NCI-H1436 treated with DMSO at 0.1 percent for 48 hours (cell line): ENCODE results near the gene DGKA.
A peak's percentile ranks its signal among the peaks of the same experiment; 100 is the strongest.
"Not testable (repeated sequence)": the region's sequence is repeated elsewhere in the genome, so short reads cannot be mapped to it uniquely, and the experiment has no call there.

ENCODE experiments used
- DNase-seq: peaks from one replicate; lab custom pipeline; 2025; lab: John Stamatoyannopoulos, UW

Gene DGKA

GRCh38 chr12:55969356-55969755 lies 38.4 kb downstream of the DGKA start:
- no peak for DNase-seq

GRCh38 chr12:55970775-55971174 lies 39.8 kb downstream of the DGKA start:
- DNase-seq: no peak

DNA sequence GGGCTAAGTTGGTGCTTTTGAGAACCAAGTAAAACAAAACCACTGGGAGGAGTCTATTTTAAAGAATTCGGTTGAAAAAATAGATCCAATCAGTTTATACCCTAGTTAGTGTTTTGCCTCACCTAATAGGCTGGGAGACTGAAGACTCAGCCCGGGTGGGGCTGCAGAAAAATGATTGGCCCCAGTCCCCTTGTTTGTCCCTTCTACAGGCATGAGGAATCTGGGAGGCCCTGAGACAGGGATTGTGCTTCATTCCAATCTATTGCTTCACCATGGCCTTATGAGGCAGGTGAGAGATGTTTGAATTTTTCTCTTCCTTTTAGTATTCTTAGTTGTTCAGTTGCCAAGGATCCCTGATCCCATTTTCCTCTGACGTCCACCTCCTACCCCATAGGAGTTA lies 41.1 kb downstream of the DGKA start:
- DNase-seq: no peak

GRCh38 chr12:55972456-55972855 lies 41.5 kb downstream of the DGKA start:
- DNase-seq: no peak

- DNase-seq: no peak
These were observed 42.1 kb downstream of the DGKA start for GRCh38 chr12:55972911-55973598.

- peak; percentile 100 for DNase-seq
These were observed 42.8 kb downstream of the DGKA start, which contains the start of gene RAB5B for GRCh38 chr12:55973599-55974307. Gene RAB5B (plus strand): TSS chr12:55974078. CDS start chr12:55986961, 12,883 bp downstream.

DNA sequence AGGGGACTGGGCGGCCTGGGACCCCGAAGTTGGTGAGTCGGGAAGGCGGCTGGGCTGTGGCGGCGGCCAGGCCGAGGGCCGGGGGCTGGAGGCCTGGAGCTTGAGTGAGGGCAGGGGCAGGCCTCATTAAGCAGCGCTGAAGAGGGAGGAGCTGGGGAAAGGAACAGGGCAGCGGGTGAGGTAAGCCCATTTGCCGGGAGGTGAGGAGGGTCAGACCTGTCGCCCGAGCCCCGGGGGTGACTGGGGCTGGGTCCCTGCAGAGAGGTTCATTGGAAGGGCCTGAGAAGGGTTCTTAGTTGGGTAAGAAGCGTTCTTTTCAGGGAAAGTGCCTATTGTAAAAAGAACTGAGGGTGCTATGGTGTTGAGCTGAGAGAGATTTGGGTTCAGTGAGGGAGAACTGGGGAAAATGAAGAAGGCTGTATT lies 43.4 kb downstream of the DGKA start:
- peak; percentile 2 for DNase-seq

GRCh38 chr12:55978393-55978792 lies 47.4 kb downstream of the DGKA start:
- no peak for DNase-seq

- DNase-seq: no peak
These were observed 48.1 kb downstream of the DGKA start for GRCh38 chr12:55979069-55979468.

GRCh38 chr12:55981882-55982281 lies 50.9 kb downstream of the DGKA start:
- DNase-seq: not testable (repeated sequence)

DNA sequence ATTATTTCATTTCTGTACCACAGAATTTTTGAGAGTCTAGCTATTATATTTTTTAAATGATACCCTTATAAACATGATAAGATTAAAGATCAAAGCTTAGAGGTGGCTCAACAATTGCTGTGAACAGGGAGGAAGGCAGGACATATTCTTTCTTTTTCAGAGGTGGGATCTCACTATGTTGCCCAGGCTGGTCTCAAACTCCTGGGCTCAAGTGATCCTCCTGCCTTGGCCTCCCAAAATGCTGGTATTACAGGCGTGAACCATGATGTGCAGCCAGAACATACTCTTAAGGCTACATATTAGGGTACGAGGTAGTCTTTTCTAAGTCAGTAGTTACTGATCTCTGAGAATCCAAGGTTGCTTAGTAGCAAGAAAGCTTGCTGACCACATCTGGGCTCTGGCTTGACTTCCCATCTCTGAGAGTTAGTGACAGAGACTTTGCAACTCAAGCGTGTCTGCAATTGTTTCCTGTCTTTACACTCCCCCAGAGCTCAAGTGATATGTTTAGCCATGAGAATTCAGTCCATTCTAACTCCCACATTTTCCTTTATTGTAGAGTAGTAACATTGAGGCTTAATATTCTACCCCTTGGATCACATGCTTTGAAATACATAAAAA lies 51.5 kb downstream of the DGKA start:
- no peak for DNase-seq

- no peak for DNase-seq
These were observed 52.4 kb downstream of the DGKA start for GRCh38 chr12:55983232-55983842.

DNA sequence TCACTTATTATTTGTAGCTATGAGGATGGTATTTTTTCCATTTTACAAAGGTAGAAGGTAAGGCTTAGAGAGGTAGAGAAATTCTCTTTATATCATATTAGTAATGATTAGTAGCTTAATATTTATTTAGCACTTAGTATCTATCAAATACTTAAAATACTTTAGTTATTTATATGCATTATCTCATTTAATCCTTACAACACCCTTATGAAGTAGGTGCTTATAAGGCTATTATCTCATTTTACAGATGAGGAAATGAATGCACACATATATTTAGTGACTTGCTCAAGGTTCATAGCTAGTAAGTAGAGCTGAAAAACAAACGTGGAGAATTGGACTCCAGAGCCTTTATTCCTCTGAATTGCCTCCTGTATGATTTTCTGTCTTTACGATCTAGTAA lies 53.9 kb downstream of the DGKA start:
- no peak for DNase-seq

DNA sequence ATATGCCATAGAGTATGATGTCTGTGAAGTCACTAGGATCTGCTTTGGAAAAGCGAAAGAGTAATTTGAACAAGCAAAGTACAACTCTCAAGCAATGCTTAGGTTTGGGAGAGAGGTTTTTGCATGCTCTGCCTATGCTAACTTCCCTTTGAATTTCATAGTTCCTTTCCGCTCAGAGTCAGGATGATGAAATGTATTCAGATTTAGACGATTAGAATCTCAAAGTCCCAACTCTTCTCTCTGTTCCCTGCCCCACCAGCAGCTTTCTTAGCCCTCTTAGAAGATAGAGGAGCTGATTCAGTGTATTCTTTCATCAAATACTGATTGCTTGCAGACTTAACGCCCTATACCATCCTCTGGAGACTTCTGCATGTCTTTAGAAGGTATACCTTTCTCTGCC lies 54.4 kb downstream of the DGKA start:
- no peak for DNase-seq

GRCh38 chr12:55985976-55986375 lies 55.0 kb downstream of the DGKA start:
- not testable (repeated sequence) for DNase-seq

DNA sequence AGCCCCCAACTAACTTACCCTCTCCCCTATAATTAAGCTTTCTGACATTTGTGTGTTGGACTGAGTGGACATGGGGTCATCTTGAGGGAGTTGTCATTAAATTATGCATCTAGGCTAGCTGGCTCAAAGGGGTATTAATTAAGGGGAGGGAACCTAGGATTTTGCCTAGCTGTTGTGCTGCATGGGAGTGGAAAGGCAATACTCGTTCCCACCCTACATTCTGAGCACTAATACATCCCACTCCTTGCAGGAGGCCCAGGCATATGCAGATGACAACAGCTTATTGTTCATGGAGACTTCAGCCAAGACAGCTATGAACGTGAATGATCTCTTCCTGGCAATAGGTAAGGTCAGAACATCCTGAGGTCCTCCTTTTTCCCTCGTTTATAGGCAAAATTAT lies 60.1 kb downstream of the DGKA start:
- no peak for DNase-seq

- no peak for DNase-seq
These were observed 62.4 kb downstream of the DGKA start for GRCh38 chr12:55993230-55993853.

DNA sequence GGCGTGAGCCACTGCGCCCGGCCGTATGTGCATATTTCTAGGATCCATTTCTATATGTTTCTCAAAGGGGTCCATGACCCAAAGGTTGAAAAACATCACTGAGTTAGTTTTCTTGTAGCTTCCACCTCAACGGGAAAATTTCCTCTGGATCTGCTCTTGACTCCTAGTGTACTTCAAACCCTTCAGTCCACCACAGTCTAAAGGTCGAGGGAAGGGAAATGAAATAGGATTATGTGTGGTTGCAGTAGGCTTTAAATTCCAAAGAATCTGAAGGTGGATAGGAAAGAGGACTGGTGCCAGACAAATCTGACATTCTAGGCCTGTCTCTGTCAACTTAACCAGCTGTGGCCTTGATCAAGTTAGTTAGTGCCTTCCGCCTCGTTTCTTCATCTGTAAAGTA lies 64.4 kb downstream of the DGKA start:
- no peak for DNase-seq

DNA sequence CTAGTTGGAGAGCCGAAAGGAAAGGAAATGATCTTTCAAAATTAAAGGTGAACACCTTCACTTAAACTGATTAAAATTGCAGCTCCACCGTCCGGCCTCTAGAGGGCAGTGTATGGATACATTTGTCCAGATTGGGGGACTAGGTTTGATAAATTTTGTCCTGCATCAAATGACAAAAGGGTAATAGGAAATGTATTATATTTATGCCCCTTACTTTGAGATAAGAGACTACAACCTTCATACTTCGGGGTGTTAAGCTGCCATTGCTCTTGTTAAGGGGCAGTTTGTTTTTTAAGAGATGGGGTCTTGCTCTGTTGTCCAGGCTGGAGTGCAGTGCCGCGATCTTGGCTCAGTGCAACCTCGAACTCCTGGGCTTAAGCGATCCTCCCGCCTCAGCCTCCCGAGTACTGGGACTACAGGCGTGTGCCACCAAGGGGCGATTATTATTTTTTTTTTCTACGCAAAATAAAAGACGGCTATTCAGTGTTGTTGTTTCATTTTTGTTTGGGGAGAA lies 65.3 kb downstream of the DGKA start:
- no peak for DNase-seq

DNA sequence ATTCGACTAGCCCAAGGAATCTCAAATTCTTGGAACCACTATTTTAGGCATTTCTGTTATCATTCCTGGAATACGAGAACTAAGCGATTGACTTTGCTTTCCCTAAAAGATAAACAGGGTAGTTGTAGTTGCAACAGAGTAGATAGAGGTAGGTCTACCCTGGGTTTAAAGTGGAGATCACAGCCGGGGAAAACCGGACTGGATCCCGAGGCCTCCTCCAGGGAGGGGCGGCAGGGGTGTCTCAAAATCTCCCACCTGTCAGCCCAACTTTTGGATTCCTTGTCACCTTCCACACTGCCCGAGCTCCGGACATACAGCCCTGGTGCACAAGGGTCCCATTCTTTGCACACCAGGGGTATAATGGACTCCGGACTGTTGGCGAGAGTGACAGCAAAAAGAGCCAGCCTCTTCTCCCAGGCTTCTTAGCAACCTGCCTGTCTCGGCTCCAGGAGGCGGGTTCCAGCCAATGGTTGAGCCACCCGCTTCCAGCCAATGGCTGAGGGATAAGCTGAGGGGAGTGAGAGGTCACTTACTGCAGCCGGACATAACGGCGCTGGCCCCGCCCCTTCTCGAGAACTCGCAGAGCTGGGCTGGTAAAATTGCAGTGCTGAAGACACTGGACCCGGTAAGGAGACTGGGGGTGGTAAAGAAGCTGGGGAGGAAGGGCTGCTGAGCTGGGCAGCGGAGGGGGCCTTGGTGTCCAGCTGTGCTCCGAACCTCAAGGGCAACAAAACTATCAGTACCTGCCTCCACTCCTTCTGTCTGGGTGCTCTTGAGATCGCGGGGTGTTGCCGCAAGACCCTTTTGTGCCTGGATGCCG lies 66.0 kb downstream of the DGKA start, which contains the start of gene SUOX:
Gene SUOX, plus strand, starts transcription at position 562 of the 820 bp plus-strand sequence. CDS start 4,946 bp downstream, outside the sequence.
- peak; percentile 64 for DNase-seq

GRCh38 chr12:55997535-55997859 lies 66.5 kb downstream of the DGKA start:
- DNase-seq: no peak
